Stimulated activated CD4-positive, alpha-beta T cell treated with anti-CD3 and anti-CD28 coated beads, Interleukin-2, amount 100 ng/mL, for 48 hours (primary cell): ENCODE results near the gene TBRG4.
"Not testable (repeated sequence)": the region's sequence is repeated elsewhere in the genome, so short reads cannot be mapped to it uniquely, and the experiment has no call there.

Source experiments
- DNase-seq, 2 donors: peaks; one replicate each; pipeline ENCODE4 v3.0.0-alpha.2; 2020

Gene TBRG4

DNA sequence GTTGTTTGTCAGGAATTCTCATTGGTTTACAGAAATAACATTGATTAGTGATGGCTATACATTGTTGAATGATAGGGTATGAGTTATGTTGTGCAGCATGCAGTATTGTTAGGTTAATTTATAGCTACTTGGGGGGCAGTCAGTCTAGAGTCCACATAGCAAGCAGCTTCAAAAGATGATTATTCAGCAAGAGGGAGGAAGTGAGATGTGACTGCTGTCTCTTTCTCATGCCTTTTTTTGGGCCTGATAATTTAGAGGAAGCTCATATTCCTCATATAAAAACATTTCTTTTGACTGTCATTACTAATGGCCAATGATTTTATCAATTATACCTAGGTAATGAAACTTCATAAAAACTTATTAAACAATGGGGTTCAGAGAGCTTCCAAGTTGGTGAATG, 3.4 kb upstream of the TBRG4 start:
- DNase-seq: no peak

GRCh38 chr7:45114257-45114656, 2.8 kb upstream of the TBRG4 start:
- DNase-seq: not testable (repeated sequence)

DNA sequence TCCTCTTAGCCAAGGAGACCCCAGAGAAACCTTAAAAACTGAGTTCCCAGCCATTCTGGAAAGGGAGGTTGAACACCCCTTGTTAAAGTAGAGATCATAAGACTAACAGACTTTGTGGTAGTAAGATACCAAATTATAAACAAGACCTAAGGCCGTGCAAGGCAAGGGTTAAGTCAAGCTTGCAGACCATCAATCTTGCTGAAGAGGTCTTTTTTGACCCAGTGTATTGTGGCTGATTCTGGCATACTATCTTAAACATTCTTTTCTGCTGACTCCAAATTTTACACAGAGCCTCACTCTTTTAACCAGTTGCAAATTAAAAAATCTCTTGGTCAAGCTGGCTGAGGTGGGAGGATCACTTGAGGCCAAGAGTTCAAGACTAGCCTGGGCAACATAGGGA, 1.2 kb upstream of the TBRG4 start:
- DNase-seq: no peak

GRCh38 chr7:45108863-45109262, 2.6 kb downstream of the TBRG4 start:
- DNase-seq: no peak

DNA sequence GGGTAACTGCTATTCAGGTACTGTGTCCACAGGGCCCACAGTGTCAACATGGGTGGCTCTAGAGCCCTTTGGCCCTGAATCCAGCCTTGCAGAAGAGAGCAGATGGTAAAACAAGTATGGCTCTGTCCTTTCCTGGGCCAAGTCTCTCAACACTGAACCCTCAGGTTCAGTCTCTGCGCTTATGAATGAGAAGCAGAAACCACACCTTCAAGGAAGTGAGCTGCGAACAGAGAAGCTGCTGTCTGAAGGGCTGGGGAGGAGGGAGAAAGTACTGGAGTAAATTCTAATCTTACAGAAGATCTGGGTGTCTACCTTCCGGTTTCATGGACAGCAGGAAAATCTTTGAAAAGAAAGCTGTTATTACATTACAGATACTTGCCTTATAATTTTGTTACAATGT, 4.1 kb downstream of the TBRG4 start:
- DNase-seq: no peak

DNA sequence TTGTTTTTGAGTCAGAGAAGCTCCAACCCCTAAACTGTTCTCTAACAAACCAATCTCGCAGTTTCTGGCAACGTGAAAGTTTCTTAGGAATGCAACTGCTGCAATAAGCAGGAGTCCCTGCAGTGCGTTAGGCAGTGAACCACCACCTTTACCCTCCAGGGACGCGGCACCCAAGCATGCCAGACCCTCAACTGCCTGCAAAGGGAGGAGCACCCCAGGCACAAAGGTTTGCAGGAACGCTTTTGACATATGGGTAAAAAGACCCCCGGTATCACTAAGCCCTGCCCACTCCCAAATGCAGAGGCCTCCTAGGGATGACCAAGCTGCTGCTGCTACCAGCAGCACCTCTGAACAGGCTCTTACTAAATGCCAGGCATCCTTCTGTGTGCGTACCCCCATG, 4.7 kb downstream of the TBRG4 start:
- DNase-seq: no peak

- no peak for DNase-seq
These were observed 5.8 kb downstream of the TBRG4 start for GRCh38 chr7:45105588-45106188.

- no peak for DNase-seq
These were observed 6.5 kb downstream of the TBRG4 start for GRCh38 chr7:45104844-45105587.

- DNase-seq: no peak
These were observed 7.3 kb downstream of the TBRG4 start for GRCh38 chr7:45103958-45104843.

DNA sequence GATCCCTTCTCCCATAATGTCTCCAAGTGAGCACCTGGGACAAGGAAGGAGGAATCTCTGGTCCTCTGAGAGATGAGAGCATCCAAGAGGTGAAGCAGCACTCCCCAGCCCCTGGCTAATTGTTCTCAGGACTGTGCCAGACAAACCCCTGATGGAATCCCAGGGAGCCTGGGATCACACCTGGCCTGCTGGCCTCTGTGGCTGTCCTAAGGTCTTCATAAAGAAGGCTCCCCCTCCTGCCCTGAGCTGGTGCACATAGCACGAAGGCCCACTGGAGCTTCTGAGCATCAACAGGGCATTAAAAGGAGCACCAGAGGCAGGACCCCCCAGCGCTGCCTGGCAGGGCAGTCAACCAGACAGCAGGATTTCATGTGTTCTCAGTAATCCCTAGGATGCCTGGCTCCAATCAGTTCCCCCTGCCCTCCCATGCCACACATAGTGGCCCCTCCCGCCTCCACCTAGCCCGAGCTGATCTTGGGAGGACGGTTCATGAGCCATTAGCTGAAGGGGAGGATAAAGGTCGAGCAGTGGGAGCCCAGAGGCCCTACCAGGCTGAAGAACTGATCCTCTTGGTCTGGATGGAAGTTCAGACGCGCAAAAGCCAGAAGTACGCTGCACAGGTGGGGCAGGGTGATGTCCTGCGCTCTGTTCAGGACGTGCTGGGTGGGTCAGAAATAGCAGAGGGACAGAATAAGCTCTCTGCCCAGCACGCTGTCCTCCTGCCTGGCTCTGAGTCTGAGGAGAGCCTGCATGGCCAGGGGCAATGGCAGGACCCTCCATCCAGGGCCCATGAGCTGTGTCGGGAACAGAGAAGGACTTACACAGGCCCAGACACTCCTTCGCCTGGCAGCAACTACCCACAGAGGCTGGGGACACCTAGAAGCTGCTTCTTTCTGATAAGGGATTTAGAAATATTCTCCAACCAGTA, 8.4 kb downstream of the TBRG4 start:
- no peak for DNase-seq

DNA sequence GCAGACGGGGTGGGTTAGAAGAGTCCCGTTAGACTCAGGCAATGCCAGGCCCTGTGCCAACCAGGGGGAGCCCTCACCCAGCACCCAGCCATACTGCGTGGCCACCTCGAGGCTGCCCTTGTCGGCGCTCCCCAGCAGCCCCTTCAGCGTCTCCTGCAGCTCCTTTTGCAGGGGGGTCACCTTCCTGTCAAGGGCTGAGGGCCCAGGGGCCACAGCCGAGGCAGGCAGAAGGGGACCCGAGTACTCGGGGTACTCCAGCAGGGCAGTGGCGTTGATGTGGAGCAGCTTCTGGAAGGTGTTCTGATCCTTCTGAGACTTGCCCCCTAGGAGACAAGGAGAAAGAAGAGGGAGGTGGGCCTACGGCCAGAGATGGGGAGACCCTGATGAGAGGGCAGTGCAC, 9.7 kb downstream of the TBRG4 start:
- DNase-seq: no peak

DNA sequence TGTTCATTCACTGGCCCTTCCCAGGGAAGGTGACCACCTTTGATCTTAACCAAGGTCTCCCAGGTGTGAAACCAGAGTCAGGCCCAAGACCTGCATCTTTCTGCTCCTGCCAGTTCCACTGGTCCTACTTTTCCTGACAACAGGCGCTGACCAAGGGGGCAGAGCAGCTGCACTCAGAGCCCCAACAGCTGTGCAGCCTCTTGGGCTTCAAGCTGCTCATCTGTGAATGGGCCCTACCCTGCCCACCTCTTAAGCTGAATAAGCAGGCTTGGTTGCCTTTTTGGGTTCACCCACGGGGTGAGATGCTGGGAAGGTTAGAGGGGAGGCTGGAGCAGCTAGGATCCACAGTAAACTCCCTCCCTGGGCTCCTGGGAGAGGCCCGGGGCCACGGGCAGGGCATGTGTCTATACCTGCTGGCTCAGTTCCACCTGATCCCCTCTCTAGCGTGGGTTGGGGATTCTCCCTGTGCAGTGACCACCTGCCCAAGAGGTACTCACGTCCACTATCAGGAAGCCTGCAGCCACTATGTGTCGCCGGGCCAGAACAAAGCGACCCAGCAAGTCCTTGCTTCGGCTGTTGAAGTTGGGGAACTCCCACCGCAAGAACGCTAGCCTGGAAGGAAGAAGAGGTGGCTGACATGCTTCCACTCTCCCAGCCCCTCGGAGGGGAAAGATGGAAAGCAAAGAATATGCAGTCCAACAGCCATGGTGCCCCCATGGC, 10.6 kb downstream of the TBRG4 start:
- DNase-seq: no peak

DNA sequence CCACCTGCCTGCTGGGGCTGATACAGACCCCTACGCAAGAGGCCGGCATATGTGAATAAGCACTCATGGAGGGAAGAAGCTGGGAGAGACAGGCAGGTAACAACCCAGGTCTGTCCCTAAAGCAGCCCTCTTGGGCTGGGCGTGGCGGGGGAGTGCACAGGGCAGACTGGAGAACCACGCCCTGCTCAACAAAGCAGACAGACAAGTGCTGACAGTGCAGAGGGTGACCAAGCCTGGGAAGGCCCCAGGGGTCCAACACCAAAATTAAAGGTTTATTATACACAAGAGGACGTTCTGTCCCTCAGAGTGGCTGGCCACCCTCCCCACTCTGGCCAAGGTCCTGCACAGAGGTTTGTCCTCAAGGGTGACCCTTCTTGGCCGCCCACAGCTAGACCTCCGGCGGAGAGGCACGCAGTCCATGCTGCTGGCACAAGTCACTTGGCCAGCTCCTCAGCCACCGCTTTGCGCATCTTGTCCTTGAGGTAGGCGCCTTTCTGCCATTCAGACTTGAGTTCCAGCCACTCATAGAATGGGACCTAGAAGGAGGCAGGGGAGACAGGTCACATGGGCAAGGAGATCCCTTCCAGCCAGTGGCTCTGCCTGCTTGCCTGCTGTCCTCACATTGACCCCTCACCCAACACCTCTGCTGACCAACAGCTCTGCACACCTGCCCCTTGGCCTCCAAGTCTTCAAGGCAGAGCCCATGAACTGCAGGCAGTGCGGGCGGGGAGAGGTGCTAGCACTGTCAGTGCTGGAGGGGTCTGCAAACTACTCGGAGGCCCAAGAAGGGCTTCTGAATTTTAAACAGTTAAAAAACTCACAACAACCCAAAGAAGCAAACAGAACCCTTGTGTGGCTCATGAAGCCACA, 11.4 kb downstream of the TBRG4 start:
- no peak for DNase-seq

- no peak for DNase-seq
These were observed 12.3 kb downstream of the TBRG4 start for GRCh38 chr7:45098983-45099839.

- DNase-seq: no peak
These were observed 18.6 kb downstream of the TBRG4 start for GRCh38 chr7:45092931-45093235.

DNA sequence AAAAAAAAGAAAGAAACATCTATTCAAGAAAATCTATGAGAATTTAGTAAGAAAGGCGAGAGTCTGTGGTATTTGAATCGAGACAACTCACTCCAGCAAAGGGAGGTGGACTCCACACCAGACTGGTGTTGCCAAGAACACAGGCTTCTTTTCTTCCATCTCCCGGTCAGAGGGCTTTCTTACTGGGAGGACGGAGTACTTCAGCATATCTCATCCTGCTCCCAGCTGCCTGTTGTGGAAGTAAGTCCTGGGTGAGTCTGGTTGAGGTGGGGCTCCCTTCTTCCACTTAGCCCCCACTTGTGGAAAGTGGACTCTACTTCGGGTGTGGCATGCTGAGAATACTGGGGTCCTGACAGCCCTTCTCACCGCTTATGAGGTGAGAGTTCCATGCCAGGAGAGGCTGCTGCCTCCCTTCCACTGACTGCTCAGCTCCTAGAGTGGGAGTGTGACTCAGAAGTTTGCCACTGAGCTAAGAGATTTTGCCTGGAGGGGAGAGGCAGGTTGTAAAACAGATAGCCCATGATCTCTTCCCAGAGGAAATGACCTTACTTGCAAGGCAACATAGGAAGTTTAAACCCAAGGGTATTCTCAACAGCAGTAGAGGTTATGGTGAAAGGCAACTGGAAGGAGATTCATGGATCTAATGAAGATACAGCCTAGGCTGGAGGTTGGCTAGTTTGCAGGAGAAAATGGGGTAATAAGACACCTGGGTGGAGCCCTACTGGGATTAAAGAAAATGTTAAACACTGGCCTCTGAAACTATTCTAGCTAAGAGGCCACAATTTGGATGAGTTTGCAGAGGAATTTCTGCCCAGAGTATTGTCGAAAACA, 19.2 kb downstream of the TBRG4 start:
- DNase-seq: no peak

GRCh38 chr7:45089341-45089891, 22.1 kb downstream of the TBRG4 start:
- peak; percentile 60 for DNase-seq

DNA sequence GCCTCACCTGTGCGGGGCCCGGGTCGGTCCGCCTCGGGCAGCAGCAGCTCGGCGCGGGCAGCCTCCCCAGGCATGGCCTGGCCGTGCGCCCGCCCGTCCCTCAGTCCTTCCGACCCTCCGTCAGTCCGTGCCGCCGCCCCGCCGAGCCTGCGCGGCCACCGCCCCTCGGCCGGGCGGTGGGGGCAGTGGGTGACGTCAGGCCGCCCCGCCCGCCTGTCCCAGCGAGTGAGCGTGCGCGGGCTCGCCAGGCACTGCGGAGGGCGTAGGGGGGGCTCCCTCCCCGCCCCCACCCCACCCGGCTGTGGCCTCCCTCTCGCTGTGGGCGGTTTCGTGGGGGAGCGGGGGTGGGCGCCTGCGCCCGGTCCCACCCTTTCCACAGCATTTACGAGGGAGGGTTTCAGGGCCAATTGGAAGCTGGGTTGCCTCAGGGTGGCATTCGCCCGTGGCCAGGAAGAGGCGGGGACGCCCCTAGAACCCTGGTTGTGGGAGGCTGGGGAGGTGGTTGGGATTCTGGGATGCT, 22.6 kb downstream of the TBRG4 start, which contains the start of gene NACAD:
NACAD (minus strand) TSS at position 149 of the 520 bp plus-strand sequence; CDS start at position 74, 75 bp downstream.
- no peak for DNase-seq
